Right renal cortex interstitium (tissue), 3 donors: Measurements from ENCODE around the gene YBX3. TPM values are rescaled to one million over a fixed set of nuclear protein-coding genes. Genes with fewer than 3 reads are reported as not detected.

Experiments used
- DNase-seq, 3 donors: peaks; one replicate each; pipeline ENCODE4 v3.0.0-alpha.2; 2013; ENCODE audit warnings: low read depth in 3 of 3, low spot score in 2 of 3
- polyA plus RNA-seq, 3 donors: library from polyadenylated mRNA; unstranded; fragments of 120-200 nt; gene quantifications; one replicate each; pipeline ENCODE4 v1.2.1, GENCODE V29; 2013; ENCODE audit not compliant: insufficient read length in 3 of 3

YBX3 gene
- polyA plus RNA-seq, 3 donors: 192 to 229 (median 206) TPM

DNA sequence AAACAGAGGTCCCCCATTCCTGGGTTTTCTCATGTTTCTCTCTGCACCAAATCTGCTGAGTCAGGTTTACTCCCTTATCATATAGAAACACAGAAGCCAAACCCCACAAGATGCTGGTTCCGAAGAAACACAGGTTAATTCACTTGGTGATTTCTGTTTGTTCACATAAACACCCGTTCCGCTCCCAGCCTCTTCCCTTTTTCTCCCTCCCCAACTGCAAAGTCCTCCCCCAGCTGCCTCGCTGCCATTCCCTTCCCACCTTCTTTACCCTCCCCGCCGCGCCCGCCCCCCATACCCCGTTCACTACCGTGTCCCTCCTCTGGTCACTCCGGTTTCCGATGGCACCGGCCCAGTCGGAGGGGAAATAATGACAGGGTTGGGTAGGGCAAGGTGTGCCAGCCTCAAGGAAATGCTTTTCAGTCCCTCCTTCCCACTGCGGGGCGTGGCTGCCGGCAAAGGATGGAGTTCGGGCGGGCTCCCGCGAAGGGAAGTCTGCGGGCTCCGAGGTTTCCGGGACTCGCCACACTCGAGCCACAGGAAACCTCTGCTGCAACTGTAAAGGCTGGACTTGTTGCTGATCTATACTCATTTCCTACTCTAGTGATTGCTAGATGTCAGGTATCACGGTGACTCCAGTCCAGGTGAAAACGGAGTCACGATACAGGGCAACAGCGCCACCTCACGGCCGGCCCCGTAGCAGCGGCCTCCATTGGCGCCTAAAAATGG is 49.3 kb downstream of the YBX3 start, which contains the start of gene STYK1:
Gene STYK1 (minus strand): TSS at position 394 of the 726 bp plus-strand sequence. CDS start 39,434 bp downstream, outside the sequence.
- peak; percentile 27 to 41 (median 32) for DNase-seq

- DNase-seq: no peak
These were observed 50.8 kb downstream of the YBX3 start for GRCh38 chr12:10672231-10672868.

DNA sequence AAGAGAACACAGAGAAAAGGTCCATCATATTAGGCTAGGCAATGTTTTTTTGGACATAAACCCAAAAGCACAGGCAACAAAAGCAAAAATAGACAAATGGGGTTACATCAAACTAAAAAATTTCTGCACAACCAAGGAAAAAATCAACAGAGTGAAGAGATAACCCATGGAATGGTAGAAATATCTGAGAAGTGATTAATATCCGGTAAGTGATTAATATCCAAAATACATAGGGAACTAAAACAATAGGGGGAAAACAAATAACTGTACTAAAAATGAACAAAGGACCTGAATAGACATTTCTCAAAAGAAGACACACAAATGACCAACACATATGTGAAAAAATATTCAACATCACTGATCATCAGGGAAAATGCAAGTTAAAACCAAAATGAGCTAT is 53.6 kb downstream of the YBX3 start:
- DNase-seq: no peak

GRCh38 chr12:10668526-10668925 is 54.6 kb downstream of the YBX3 start:
- no peak for DNase-seq

DNA sequence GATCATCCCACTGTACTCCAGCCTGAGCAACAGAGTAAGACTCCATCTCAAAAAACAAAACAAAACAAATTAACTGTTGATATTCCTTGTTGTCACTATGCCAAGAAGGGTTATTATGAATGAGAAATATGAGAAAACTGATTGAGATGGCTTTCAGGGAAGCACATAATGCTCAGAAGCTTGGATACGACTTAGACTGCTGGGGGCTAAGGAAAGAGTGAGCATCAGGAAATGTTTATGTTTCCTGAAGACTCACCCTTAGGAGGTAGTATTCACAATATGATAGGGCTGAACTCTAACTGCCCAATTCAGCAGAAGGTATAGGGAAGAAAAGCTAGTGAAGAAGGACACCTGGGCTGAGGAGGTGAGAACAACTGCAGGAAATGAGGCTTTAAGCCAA is 55.5 kb downstream of the YBX3 start:
- no peak for DNase-seq

- DNase-seq: no peak
These were observed 58.6 kb downstream of the YBX3 start for GRCh38 chr12:10664499-10664898.

GRCh38 chr12:10663869-10664268 is 59.3 kb downstream of the YBX3 start:
- no peak for DNase-seq

- no peak for DNase-seq
These were observed 61.8 kb downstream of the YBX3 start for GRCh38 chr12:10661338-10661737.

GRCh38 chr12:10654003-10654402 is 69.1 kb downstream of the YBX3 start:
- DNase-seq: no peak

DNA sequence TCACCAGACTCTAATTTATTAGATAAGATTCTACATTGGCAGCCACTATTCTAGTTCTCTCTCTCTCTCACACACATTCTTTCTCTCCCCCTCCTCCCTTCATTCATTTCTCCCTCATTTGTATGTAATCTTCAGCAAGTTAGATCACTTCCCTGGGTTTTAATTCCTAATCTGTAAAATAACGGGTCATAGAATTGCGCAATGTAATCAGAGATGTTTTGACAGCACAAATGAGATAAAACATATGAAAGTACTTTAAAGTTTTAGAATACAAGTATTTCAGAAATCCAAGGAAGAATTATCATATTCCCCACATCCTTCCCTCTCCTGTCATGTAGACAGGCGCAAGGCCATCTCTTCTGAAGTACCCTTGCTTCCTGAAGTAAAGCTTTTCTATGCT is 70.9 kb downstream of the YBX3 start:
- DNase-seq: no peak

Other genes with a start within 250 kb of the YBX3 start
- gene EIF2S3B, start 217.4 kb downstream of the YBX3 start, polyA plus RNA-seq: 1 to 10 TPM; 1.4 to 8.7 (median 2.0) TPM
- gene MAGOHB, start 109.7 kb downstream of the YBX3 start, polyA plus RNA-seq: 10 to 100 TPM; 36.4 to 46.6 (median 42.9) TPM
- gene STYK1, start 49.3 kb downstream of the YBX3 start, polyA plus RNA-seq: 1 to 10 TPM in 1 of 3 donors, under 1 TPM in 2; 0.67 to 1.0 (median 0.85) TPM
- gene TAS2R7, start 79.3 kb upstream of the YBX3 start, polyA plus RNA-seq: not detected
- gene TAS2R8, start 84.0 kb upstream of the YBX3 start, polyA plus RNA-seq: not detected
- not detected for gene TAS2R9, start 86.8 kb upstream of the YBX3 start, polyA plus RNA-seq
- gene TAS2R10, start 103.0 kb upstream of the YBX3 start, polyA plus RNA-seq: 1 to 10 TPM in 1 of 3 donors, under 1 TPM in 2; 0.99 to 1.4 (median 1.00) TPM
- gene PRR4, start 126.2 kb upstream of the YBX3 start, polyA plus RNA-seq: 1 to 10 TPM; 5.6 to 7.8 (median 5.9) TPM
- gene PRH1, start 160.9 kb upstream of the YBX3 start, polyA plus RNA-seq: 10 to 100 TPM; 11.6 to 16.9 (median 15.9) TPM
- gene TAS2R13, start 186.2 kb upstream of the YBX3 start, polyA plus RNA-seq: under 1 TPM in 2 of 3 donors, not detected in 1; 0.10 TPM
- under 1 TPM; 0.28 to 0.64 (median 0.48) TPM for gene PRH2, start 205.9 kb upstream of the YBX3 start, polyA plus RNA-seq
- gene TAS2R14, start 215.9 kb upstream of the YBX3 start, polyA plus RNA-seq: 1 to 10 TPM; 2.3 to 3.1 (median 2.9) TPM